Measurements from ENCODE around the gene CNKSR3. TPM values are rescaled to one million over a fixed set of nuclear protein-coding genes. Genes with fewer than 3 reads are reported as not detected.

The CNKSR3 gene
- total RNA-seq, 4 donors from 2014 or later: 10.4 to 23.9 (median 19.6) TPM

GRCh38 chr6:154478021-154478700 lies 32.3 kb downstream of the CNKSR3 start:
- no peak for DNase-seq (ENCODE audit: extremely low spot score)
- intact Hi-C loops (cut with DNase I): no loop called here
- 36% methylated on average over 12 of the region's 12 CpGs for WGBS
- Histone ChIP-seq H3K9me3 (no peaks in the 10 kb centered on the region), H3K27ac (replicated peaks in 1 of 4) (peak overlapping the region; percentile 66 to 81 (median 76)), H3K36me3 (no peaks in the 10 kb centered on the region), H3K4me3 (peak overlapping the region in 1 of 4 donors; percentile 19), H3K4me1 (peaks cover 26 to 87% (median 64%) of the 10 kb centered on the region in 4 donors), H3K27me3 (no peaks in the 10 kb centered on the region)
- TF ChIP-seq, protein P1, sequence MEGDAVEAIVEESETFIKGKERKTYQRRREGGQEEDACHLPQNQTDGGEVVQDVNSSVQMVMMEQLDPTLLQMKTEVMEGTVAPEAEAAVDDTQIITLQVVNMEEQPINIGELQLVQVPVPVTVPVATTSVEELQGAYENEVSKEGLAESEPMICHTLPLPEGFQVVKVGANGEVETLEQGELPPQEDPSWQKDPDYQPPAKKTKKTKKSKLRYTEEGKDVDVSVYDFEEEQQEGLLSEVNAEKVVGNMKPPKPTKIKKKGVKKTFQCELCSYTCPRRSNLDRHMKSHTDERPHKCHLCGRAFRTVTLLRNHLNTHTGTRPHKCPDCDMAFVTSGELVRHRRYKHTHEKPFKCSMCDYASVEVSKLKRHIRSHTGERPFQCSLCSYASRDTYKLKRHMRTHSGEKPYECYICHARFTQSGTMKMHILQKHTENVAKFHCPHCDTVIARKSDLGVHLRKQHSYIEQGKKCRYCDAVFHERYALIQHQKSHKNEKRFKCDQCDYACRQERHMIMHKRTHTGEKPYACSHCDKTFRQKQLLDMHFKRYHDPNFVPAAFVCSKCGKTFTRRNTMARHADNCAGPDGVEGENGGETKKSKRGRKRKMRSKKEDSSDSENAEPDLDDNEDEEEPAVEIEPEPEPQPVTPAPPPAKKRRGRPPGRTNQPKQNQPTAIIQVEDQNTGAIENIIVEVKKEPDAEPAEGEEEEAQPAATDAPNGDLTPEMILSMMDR (IDR thresholded peaks at IDR 0.05): no peak
- no peak for TF ChIP-seq EP300 (IDR thresholded peaks at IDR 0.05)
- peak in 1 of 2 donors; percentile 10 for TF ChIP-seq POLR2AphosphoS5 (IDR thresholded peaks at IDR 0.05)
- TF ChIP-seq POLR2A (IDR thresholded peaks at IDR 0.05; ENCODE audit: low read depth): no peak

DNA sequence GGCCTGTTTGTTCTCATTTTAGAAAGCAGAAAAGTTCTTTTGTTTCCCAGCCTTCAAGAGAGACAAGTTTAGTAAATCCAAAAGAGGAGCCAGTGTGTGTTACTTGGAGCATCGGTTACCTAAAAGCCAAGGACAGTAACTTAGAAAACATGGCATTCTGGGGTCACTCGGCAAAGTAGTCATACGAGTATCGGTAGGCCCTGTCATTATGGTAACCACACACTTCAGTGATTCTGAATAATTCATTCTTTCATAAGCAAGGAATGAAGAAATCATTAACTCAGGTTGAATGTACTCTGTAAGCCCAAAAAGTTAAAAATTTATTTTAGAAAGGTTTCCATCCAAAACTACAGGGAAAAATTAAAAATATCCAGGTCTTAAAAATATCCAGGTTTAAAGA lies 34.0 kb downstream of the CNKSR3 start:
- intact Hi-C loops (cut with DNase I): no loop called here
- H3K27me3 ChIP-seq: no peaks in the 10 kb centered on the region
- TF ChIP-seq, protein P1 (IDR thresholded peaks at IDR 0.05): no peak
- no peak for TF ChIP-seq POLR2A (IDR thresholded peaks at IDR 0.05; ENCODE audit: low read depth)
- TF ChIP-seq POLR2AphosphoS5 (IDR thresholded peaks at IDR 0.05): no peak
- no peak for TF ChIP-seq EP300 (IDR thresholded peaks at IDR 0.05)
- no peaks in the 10 kb centered on the region for H3K36me3 ChIP-seq
- H3K9me3 ChIP-seq: no peaks in the 10 kb centered on the region
- peaks cover 24 to 85% (median 58%) of the 10 kb centered on the region in 4 donors for H3K4me1 ChIP-seq
- 90% methylated on average over 4 of the region's 4 CpGs for WGBS
- DNase-seq (ENCODE audit: extremely low spot score): no peak
- peak overlapping the region in 2 of 4 donors; percentile 75 to 81 for H3K27ac ChIP-seq (replicated peaks in 1 of 4)
- H3K4me3 ChIP-seq: no peak overlapping the region

- H3K36me3 ChIP-seq: no peaks in the 10 kb centered on the region
- intact Hi-C loops (cut with DNase I): no loop called here
- H3K27me3 ChIP-seq: no peaks in the 10 kb centered on the region
- H3K4me3 ChIP-seq: no peak overlapping the region
- H3K27ac ChIP-seq (replicated peaks in 1 of 4): peak overlapping the region in 2 of 4 donors; percentile 39 to 81
- no peak for DNase-seq (ENCODE audit: extremely low spot score)
- WGBS: 80% methylated on average over 12 of the region's 12 CpGs
- no peaks in the 10 kb centered on the region for H3K9me3 ChIP-seq
- peaks cover 24 to 76% (median 53%) of the 10 kb centered on the region in 4 donors for H3K4me1 ChIP-seq
- TF ChIP-seq POLR2A (IDR thresholded peaks at IDR 0.05; ENCODE audit: low read depth): no peak
- no peak for TF ChIP-seq EP300 (IDR thresholded peaks at IDR 0.05)
- TF ChIP-seq POLR2AphosphoS5 (IDR thresholded peaks at IDR 0.05): peak in 1 of 2 donors; percentile 40
- TF ChIP-seq, protein P1 (IDR thresholded peaks at IDR 0.05): no peak
These were observed 35.6 kb downstream of the CNKSR3 start for GRCh38 chr6:154474648-154475428.

DNA sequence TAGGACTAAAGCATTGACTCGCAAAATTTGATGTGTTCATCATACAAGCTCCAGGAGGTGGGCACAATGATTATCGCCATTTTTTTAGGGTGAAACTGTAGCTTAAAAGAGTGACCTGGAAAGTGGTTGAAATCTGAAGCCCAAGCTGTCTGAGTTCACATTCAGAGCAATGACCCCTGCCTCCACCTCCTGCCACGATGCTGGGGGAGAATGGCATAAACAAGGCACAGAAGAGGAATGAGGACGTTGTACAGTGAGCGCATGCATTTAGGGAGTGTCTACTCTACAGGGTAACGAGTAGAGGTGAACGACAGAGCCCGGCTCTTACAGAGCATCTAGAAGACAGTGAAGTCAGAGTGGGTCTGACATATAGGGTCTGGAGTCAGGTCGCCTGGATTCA lies 37.2 kb downstream of the CNKSR3 start:
- 90% methylated on average over 9 of the region's 9 CpGs for WGBS
- intact Hi-C loops (cut with DNase I): no loop called here
- no peak for TF ChIP-seq POLR2AphosphoS5 (IDR thresholded peaks at IDR 0.05)
- TF ChIP-seq EP300 (IDR thresholded peaks at IDR 0.05): no peak
- no peak for TF ChIP-seq POLR2A (IDR thresholded peaks at IDR 0.05; ENCODE audit: low read depth)
- TF ChIP-seq, protein P1 (IDR thresholded peaks at IDR 0.05): no peak
- no peaks in the 10 kb centered on the region for H3K36me3 ChIP-seq
- no peak overlapping the region for H3K4me3 ChIP-seq
- H3K4me1 ChIP-seq: peaks cover 19 to 61% (median 38%) of the 10 kb centered on the region in 4 donors
- no peaks in the 10 kb centered on the region for H3K27me3 ChIP-seq
- H3K9me3 ChIP-seq: no peaks in the 10 kb centered on the region
- no peak for DNase-seq (ENCODE audit: extremely low spot score)
- H3K27ac ChIP-seq (replicated peaks in 1 of 4): no peak overlapping the region
